HepG2 (cell line): ENCODE measurements around the gene C14orf119. TPM values are rescaled to one million over a fixed set of nuclear protein-coding genes. Genes with fewer than 3 reads are reported as not detected.

Experiments used
- AHDC1 ChIP-seq: sonication (generic); formaldehyde crosslinking; IDR thresholded peaks from 2 replicates; pipeline ENCODE4 v1.5.1; 2020; ENCODE audit warnings: mild to moderate bottlenecking, missing genetic modification reagents, borderline replicate concordance
- ASH2L ChIP-seq: fragments of 300-600, 200-600 bp; sonication (generic); IDR thresholded peaks from 2 replicates; pipeline ENCODE4 v1.7.0; 2017; ENCODE audit warnings: low read depth, mild to moderate bottlenecking, moderate library complexity, mixed read lengths, low read length; ENCODE audit not compliant: insufficient read length
- CSRNP1 ChIP-seq: sonication (generic); formaldehyde crosslinking; IDR thresholded peaks from 2 replicates; pipeline ENCODE4 v1.8.1; 2023; ENCODE audit warnings: mild to moderate bottlenecking, missing genetic modification reagents
- DDIT3 ChIP-seq: sonication (generic); formaldehyde crosslinking; IDR thresholded peaks from 2 replicates; pipeline ENCODE4 v1.4.0; 2020; ENCODE audit warnings: mild to moderate bottlenecking, missing genetic modification reagents
- GFI1 ChIP-seq: sonication (generic); formaldehyde crosslinking; IDR thresholded peaks from 2 replicates; pipeline ENCODE4 v1.5.0; 2020; ENCODE audit warnings: missing genetic modification reagents, mild to moderate bottlenecking, borderline replicate concordance
- MNT ChIP-seq: fragments of 450-650 bp; IDR thresholded peaks from 2 replicates; pipeline ENCODE4 v1.6.1; 2016
- PAWR ChIP-seq: sonication (generic); formaldehyde crosslinking; IDR thresholded peaks from 2 replicates; pipeline ENCODE4 v1.4.0; 2020; ENCODE audit warnings: missing genetic modification reagents, mild to moderate bottlenecking, borderline replicate concordance
- SMAD3 ChIP-seq: sonication (generic); formaldehyde crosslinking; IDR thresholded peaks from 2 replicates; pipeline ENCODE4 v1.4.0; 2020; ENCODE audit warnings: missing genetic modification reagents
- SNAPC4 ChIP-seq: sonication (generic); formaldehyde crosslinking; IDR thresholded peaks from 2 replicates; pipeline ENCODE4 v1.4.0; 2020; ENCODE audit warnings: mild to moderate bottlenecking, missing genetic modification reagents
- TOE1 ChIP-seq: sonication (generic); formaldehyde crosslinking; IDR thresholded peaks from 2 replicates; pipeline ENCODE4 v1.4.0; 2020; ENCODE audit warnings: mild to moderate bottlenecking, missing genetic modification reagents
- YY1 ChIP-seq: IDR thresholded peaks from 2 replicates; pipeline ENCODE4 v1.6.1; 2011; ENCODE audit warnings: low read length, low read depth, moderate library complexity, mild to moderate bottlenecking; ENCODE audit not compliant: insufficient read depth, insufficient replicate concordance
- ZNF124 ChIP-seq: sonication (generic); formaldehyde crosslinking; IDR thresholded peaks from 2 replicates; pipeline ENCODE4 v1.4.0; 2020; ENCODE audit warnings: missing genetic modification reagents
- ZNF543 ChIP-seq: sonication (generic); formaldehyde crosslinking; IDR thresholded peaks from 2 replicates; pipeline ENCODE4 v1.4.0; 2020; ENCODE audit warnings: mild to moderate bottlenecking, missing genetic modification reagents
- ZNF598 ChIP-seq: sonication (generic); formaldehyde crosslinking; IDR thresholded peaks from 2 replicates; pipeline ENCODE4 v1.5.1; 2020; ENCODE audit warnings: mild to moderate bottlenecking, missing genetic modification reagents, borderline replicate concordance
- polyA plus RNA-seq, 8 experiments: library from polyadenylated mRNA; depleted of rRNA in 3 of 8; stranded (reverse) in 7 of 8; unstranded in 1 of 8; fragments of >200 nt; fragmentation: Illumina TruSeq in 4 of 8; extraction: Trizol in 4 of 8; gene quantifications; 2 replicates each; pipeline versions ENCODE4 v1.2.1 to v1.2.3, GENCODE V29; 2011 to 2016; ENCODE audit warnings: low read depth in 4 of 8, missing spikeins in 1 of 8, mixed read lengths in 1 of 8; ENCODE audit not compliant: insufficient read depth in 1 of 8
- total RNA-seq, 5 experiments: library from RNA; depleted of rRNA; stranded (reverse); fragments of >200 nt; fragmentation: Illumina TruSeq; extraction: Trizol; gene quantifications; 2 replicates each; pipeline ENCODE4 v1.2.3, GENCODE V29; 2016; ENCODE audit warnings: low read depth in 1 of 5

C14orf119 gene
- total and polyA plus RNA-seq, 2 of the 13 experiments (the other 11 are each of a cell fraction or from before 2014, with no cell fraction given), result 117 to 206 TPM

- 0 out of 2 replicates have a peak, but pooled peaks have one; percentile 31 for TF ChIP-seq ZNF543
- 0 out of 2 replicates have a peak, but pooled peaks have one; percentile 0 for TF ChIP-seq SMAD3 (CRISPR knock-in tag)
- TF ChIP-seq CSRNP1 (CRISPR knock-in tag), result no peak
- TF ChIP-seq ASH2L, result no peak
- no peak for TF ChIP-seq ZNF124
- TF ChIP-seq GFI1 (CRISPR knock-in tag), result no peak
- peak; percentile 75 for TF ChIP-seq MNT
- no peak for TF ChIP-seq ZNF598 (CRISPR knock-in tag)
- no peak for TF ChIP-seq SNAPC4 (CRISPR knock-in tag)
- TF ChIP-seq DDIT3, result no peak
- TF ChIP-seq TOE1 (CRISPR knock-in tag), result no peak
- TF ChIP-seq AHDC1 (CRISPR knock-in tag), result no peak
- TF ChIP-seq PAWR (CRISPR knock-in tag), result 0 out of 2 replicates have a peak, but pooled peaks have one; percentile 59
- TF ChIP-seq YY1, result no peak
These were observed 39.6 kb upstream of the C14orf119 start (continued) for GRCh38 chr14:23055621-23056144.
